Fibroblast of lung (primary cell): ENCODE measurements around the gene ADAMTS16. TPM values are rescaled to one million over a fixed set of nuclear protein-coding genes. Genes with fewer than 3 reads are reported as not detected.
A peak's percentile ranks its signal among the peaks of the same experiment; 100 is the strongest.

Experiments
- DNase-seq, 2 donors: peaks; one replicate each; pipeline versions ENCODE4 v3.0.0 to v3.0.0-alpha.2; 2010; ENCODE audit warnings: low read depth in 2 of 2
- H2AFZ ChIP-seq: 2 replicates; pipeline ENCODE4 v1.5.1; 2012; ENCODE audit warnings: low read length, control low read depth, inconsistent platforms
- H3K27ac ChIP-seq: 2 replicates; pipeline ENCODE4 v1.5.1; 2011; ENCODE audit warnings: low read length, control low read depth; ENCODE audit not compliant: insufficient read depth
- H3K27me3 ChIP-seq: 2 replicates; pipeline ENCODE4 v1.5.1; 2011; ENCODE audit warnings: mild to moderate bottlenecking, low read length; ENCODE audit not compliant: control insufficient read depth, insufficient read depth
- H3K36me3 ChIP-seq: 2 replicates; pipeline ENCODE4 v1.5.1; 2011; ENCODE audit warnings: low read length; ENCODE audit not compliant: control insufficient read depth, insufficient read depth
- H3K4me1 ChIP-seq: 2 replicates; pipeline ENCODE4 v1.5.1; 2011; ENCODE audit warnings: low read length; ENCODE audit not compliant: control insufficient read depth, insufficient read depth; ENCODE audit errors: extremely low read depth
- H3K4me2 ChIP-seq: 2 replicates; pipeline ENCODE4 v1.5.1; 2011; ENCODE audit warnings: low read length, control low read depth; ENCODE audit not compliant: insufficient read depth; ENCODE audit errors: extremely low read depth
- H3K4me3 ChIP-seq, 4 experiments: fragments of 200-600 bp in 1 of 4; sonication (generic) in 1 of 4; replicated peaks in 1 of 4; 2 replicates each; pipeline ENCODE4 v1.5.1; 2011 to 2016; ENCODE audit warnings: low read length in 4 of 4, low read depth in 3 of 4, mild to moderate bottlenecking in 3 of 4, control low read depth in 2 of 4, inconsistent platforms in 1 of 4, mixed read lengths in 1 of 4; ENCODE audit not compliant: insufficient read depth in 1 of 4; ENCODE audit errors: control extremely low read depth in 1 of 4
- H3K79me2 ChIP-seq: 2 replicates; pipeline ENCODE4 v1.5.1; 2012; ENCODE audit warnings: mild to moderate bottlenecking, low read length, inconsistent platforms; ENCODE audit not compliant: control insufficient read depth, insufficient read depth
- H3K9ac ChIP-seq: 2 replicates; pipeline ENCODE4 v1.5.1; 2011; ENCODE audit warnings: mild to moderate bottlenecking, low read length, control low read depth; ENCODE audit not compliant: insufficient read depth
- H3K9me3 ChIP-seq: 2 replicates; pipeline ENCODE4 v1.5.1; 2012; ENCODE audit warnings: low read depth, low read length; ENCODE audit not compliant: control insufficient read depth, insufficient read depth
- H4K20me1 ChIP-seq: 2 replicates; pipeline ENCODE4 v1.5.1; 2011; ENCODE audit warnings: low read length; ENCODE audit not compliant: control insufficient read depth, insufficient read depth; ENCODE audit errors: extremely low read depth
- EZH2 ChIP-seq: IDR thresholded peaks from 2 replicates; pipeline ENCODE4 v1.5.1; 2012; ENCODE audit warnings: low read length, control low read depth, mild to moderate bottlenecking; ENCODE audit errors: missing control alignments
- polyA plus RNA-seq, 2 donors: library from polyadenylated mRNA; depleted of rRNA in 1 of 2; stranded (reverse) in 1 of 2; unstranded in 1 of 2; fragments of >200 nt; gene quantifications; 2 replicates each; pipeline ENCODE4 v1.2.1, GENCODE V29; 2011 to 2012; ENCODE audit warnings: missing spikeins in 1 of 2
- total RNA-seq: library from RNA; depleted of rRNA; stranded (reverse); fragments of >200 nt; gene quantifications from 2 replicates; pipeline ENCODE4 v1.2.1, GENCODE V29; 2014
- TF ChIP-seq, protein P1 (sequence below), 2 donors: IDR thresholded peaks in 1 of 2; conservative IDR thresholded peaks in 1 of 2; 1 replicate in 1 of 2; 2 replicates in 1 of 2; pipeline ENCODE4 v1.5.1; 2011 to 2012; ENCODE audit warnings: low read length in 2 of 2, control low read depth in 1 of 2, inconsistent platforms in 1 of 2, low read depth in 1 of 2, mild to moderate bottlenecking in 1 of 2

Gene ADAMTS16
- total and polyA plus RNA-seq, 2 donors (not counting 1 experiment from before 2014, with no cell fraction given): 0.06 to 0.17 TPM

DNA sequence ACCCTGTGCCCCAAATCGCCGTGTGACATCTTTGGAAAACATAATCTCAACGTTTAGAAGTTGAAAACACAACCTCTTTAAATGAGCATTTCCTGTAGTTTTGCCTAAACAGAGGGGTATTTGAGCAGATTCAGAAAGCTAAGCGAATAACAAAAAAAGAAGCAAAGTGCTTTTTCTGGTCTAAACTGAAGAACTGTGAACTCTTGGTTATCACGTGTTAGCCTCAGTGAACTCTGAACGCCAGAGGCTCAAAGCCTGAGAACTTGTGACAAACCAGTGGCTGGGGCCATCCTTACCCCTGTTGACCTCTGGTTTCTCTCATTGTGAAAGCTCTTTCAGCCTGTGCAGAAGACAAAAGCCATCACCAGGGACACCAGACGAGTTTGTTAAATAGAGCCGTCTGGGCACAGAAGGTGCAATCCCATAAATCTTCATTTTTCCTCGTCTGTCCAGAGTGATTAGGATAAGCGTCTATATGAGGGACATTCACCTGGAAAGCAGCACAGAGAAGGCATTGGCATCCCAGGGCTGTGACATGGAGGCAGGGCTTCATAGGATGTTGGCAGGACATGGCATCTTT lies 220.9 kb downstream of the ADAMTS16 start:
- H3K27me3 ChIP-seq: no peaks in the 10 kb centered on the region
- no peak overlapping the region for H3K4me2 ChIP-seq
- H3K79me2 ChIP-seq: no peaks in the 10 kb centered on the region
- H3K4me3 ChIP-seq: no peak overlapping the region
- DNase-seq: no peak
- H3K36me3 ChIP-seq: no peaks in the 10 kb centered on the region
- H3K4me1 ChIP-seq: no peaks in the 10 kb centered on the region
- H3K9me3 ChIP-seq: no peaks in the 10 kb centered on the region
- H4K20me1 ChIP-seq: no peaks in the 10 kb centered on the region
- no peak overlapping the region for H3K27ac ChIP-seq
- no peak overlapping the region for H2AFZ ChIP-seq
- no peak for TF ChIP-seq EZH2
- TF ChIP-seq, protein P1, sequence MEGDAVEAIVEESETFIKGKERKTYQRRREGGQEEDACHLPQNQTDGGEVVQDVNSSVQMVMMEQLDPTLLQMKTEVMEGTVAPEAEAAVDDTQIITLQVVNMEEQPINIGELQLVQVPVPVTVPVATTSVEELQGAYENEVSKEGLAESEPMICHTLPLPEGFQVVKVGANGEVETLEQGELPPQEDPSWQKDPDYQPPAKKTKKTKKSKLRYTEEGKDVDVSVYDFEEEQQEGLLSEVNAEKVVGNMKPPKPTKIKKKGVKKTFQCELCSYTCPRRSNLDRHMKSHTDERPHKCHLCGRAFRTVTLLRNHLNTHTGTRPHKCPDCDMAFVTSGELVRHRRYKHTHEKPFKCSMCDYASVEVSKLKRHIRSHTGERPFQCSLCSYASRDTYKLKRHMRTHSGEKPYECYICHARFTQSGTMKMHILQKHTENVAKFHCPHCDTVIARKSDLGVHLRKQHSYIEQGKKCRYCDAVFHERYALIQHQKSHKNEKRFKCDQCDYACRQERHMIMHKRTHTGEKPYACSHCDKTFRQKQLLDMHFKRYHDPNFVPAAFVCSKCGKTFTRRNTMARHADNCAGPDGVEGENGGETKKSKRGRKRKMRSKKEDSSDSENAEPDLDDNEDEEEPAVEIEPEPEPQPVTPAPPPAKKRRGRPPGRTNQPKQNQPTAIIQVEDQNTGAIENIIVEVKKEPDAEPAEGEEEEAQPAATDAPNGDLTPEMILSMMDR (conservative IDR thresholded peaks at IDR 0.05 in 1 of 2, IDR thresholded peaks at IDR 0.05 in 1 of 2; ENCODE audit: low read depth in 1 of 2, low read length in 2 of 2): no peak
- H3K9ac ChIP-seq: no peak overlapping the region

DNA sequence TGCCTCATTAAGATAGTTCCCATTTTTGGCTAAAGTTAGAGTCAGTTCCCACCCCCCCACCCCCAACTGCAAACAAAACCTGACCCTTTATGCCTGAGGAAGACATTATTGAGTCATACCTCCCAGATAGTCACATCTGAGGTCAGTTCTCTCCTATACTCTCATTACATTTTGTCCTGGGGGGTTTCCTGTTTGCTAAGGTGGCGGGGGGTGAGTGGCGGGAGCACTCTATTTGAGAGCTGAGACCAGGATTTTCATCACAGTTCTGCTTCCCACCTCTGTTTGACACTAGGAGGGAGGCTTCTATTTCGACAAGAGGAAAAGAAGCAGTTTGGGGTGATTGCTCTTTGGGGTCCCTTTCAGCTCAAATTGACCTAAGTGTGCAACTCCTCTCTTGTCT lies 222.9 kb downstream of the ADAMTS16 start:
- H3K4me2 ChIP-seq: no peak overlapping the region
- DNase-seq: peak in 1 of 2 donors; percentile 15
- no peaks in the 10 kb centered on the region for H3K4me1 ChIP-seq
- H3K9ac ChIP-seq: no peak overlapping the region
- no peaks in the 10 kb centered on the region for H3K27me3 ChIP-seq
- no peaks in the 10 kb centered on the region for H3K79me2 ChIP-seq
- no peak overlapping the region for H2AFZ ChIP-seq
- H3K27ac ChIP-seq: no peak overlapping the region
- no peaks in the 10 kb centered on the region for H3K9me3 ChIP-seq
- H4K20me1 ChIP-seq: no peaks in the 10 kb centered on the region
- H3K36me3 ChIP-seq: no peaks in the 10 kb centered on the region
- no peak overlapping the region for H3K4me3 ChIP-seq
- no peak for TF ChIP-seq EZH2
- TF ChIP-seq, protein P1 (conservative IDR thresholded peaks at IDR 0.05 in 1 of 2, IDR thresholded peaks at IDR 0.05 in 1 of 2; ENCODE audit: low read depth in 1 of 2, low read length in 2 of 2): no peak

DNA sequence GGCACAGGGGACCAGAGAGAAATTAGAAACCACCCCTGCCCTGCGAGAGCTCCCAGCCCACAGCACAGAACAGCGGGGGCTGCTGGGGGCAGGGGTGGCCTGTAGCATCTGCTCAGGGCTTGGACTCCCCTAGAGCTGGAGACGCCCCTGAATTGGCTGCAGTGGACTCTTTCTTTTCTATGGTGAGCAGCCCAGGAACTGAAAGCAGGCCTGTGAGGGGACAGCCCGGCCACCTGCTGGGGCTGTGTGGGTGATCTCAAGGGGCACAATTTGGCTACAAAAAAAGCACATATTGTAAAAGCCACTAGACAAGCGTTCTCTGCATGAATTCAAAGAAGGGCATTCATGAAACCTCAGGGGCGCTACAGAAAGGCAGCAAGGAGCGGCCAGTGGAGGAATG lies 224.8 kb downstream of the ADAMTS16 start:
- no peak overlapping the region for H3K4me2 ChIP-seq
- no peak for TF ChIP-seq EZH2
- TF ChIP-seq, protein P1 (conservative IDR thresholded peaks at IDR 0.05 in 1 of 2, IDR thresholded peaks at IDR 0.05 in 1 of 2; ENCODE audit: low read depth in 1 of 2, low read length in 2 of 2): no peak
- no peak for DNase-seq
- H3K27ac ChIP-seq: no peak overlapping the region
- no peaks in the 10 kb centered on the region for H3K79me2 ChIP-seq
- no peaks in the 10 kb centered on the region for H3K27me3 ChIP-seq
- no peaks in the 10 kb centered on the region for H3K36me3 ChIP-seq
- H3K4me1 ChIP-seq: no peaks in the 10 kb centered on the region
- H4K20me1 ChIP-seq: no peaks in the 10 kb centered on the region
- no peak overlapping the region for H3K4me3 ChIP-seq
- no peak overlapping the region for H2AFZ ChIP-seq
- H3K9ac ChIP-seq: no peak overlapping the region
- no peaks in the 10 kb centered on the region for H3K9me3 ChIP-seq
